HL-60 (cell line): ENCODE measurements around the gene TSPAN13.

Experiments used
- GABPA ChIP-seq: IDR thresholded peaks from 2 replicates; pipeline ENCODE4 v1.6.1; 2012; ENCODE audit warnings: low read depth
- TF ChIP-seq, protein P1 (sequence below): IDR thresholded peaks from one replicate; pipeline ENCODE4 v1.5.1; 2011; ENCODE audit warnings: low read length, control low read depth, inconsistent platforms; ENCODE audit not compliant: insufficient read depth

DNA sequence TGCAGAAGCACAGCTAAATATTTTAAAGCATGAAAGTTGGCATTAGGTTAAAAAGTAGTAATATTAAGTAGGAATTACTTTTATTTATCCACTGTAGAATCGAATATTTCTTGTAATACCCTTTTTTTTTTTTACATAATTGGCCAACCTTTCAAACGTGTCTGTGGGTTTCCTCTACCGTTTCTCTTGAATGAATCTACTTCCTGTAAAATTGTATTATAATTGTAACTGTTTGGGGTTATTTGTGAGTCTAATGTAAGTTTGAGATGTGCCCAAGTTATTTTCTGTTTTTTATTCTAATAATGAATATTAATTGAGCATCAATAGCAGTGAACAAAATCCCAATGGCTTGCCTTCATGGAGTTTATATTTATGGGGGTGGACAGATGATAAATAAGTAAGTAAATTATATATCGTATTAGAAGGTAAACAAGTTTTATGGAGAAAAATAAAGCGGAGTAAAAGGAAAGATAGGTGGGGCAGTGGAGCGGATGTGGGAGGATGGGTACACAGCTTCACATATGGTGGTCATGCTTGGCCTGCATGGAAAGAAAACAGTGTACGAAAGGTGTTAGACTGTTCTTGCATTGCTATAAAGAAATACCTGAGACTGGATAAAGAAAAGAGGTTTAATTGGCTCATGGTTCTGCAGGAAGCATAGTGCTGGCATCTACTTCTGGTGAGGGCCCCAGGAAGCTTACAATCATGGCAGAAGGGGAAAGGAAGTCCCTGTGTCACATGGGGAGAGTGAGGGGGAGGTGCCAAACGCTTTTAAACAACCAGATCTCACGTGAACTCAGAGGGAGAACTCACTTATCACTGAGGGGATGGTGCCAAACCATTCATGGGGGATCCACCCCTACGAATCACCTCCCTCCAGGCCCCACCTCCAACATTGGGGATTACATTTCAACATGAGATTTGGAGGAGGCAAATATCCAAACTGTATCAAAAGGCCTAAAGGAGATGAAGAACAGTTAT is 5.4 kb downstream of the TSPAN13 start:
- TF ChIP-seq, protein P1, sequence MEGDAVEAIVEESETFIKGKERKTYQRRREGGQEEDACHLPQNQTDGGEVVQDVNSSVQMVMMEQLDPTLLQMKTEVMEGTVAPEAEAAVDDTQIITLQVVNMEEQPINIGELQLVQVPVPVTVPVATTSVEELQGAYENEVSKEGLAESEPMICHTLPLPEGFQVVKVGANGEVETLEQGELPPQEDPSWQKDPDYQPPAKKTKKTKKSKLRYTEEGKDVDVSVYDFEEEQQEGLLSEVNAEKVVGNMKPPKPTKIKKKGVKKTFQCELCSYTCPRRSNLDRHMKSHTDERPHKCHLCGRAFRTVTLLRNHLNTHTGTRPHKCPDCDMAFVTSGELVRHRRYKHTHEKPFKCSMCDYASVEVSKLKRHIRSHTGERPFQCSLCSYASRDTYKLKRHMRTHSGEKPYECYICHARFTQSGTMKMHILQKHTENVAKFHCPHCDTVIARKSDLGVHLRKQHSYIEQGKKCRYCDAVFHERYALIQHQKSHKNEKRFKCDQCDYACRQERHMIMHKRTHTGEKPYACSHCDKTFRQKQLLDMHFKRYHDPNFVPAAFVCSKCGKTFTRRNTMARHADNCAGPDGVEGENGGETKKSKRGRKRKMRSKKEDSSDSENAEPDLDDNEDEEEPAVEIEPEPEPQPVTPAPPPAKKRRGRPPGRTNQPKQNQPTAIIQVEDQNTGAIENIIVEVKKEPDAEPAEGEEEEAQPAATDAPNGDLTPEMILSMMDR = no peak
- TF ChIP-seq GABPA = no peak
